NCI-H2196 (cell line): ENCODE measurements around the gene BEND4.

ENCODE experiments used
- DNase-seq: peaks from one replicate; lab custom pipeline; 2025; ENCODE audit not compliant: unreplicated experiment; lab: John Stamatoyannopoulos, UW

The BEND4 gene

DNA sequence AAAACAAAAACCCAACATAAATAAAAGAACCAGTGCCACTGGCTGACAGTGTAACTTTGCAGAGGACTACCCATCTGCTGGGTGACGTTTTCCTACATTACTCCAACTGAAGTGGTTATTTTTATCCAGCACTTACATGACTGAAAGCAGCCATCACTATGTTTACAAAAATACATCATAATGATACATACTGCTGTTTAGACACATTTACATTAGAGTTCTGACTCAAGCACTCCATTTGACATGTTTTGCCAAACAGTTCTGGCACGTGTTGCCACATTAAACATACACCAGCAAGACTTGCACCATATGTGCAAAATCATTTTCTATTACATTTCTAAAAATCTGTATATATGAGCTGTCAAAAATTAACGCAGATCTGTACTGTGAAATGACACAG lies 39.6 kb downstream of the BEND4 start:
- DNase-seq = no peak

DNA sequence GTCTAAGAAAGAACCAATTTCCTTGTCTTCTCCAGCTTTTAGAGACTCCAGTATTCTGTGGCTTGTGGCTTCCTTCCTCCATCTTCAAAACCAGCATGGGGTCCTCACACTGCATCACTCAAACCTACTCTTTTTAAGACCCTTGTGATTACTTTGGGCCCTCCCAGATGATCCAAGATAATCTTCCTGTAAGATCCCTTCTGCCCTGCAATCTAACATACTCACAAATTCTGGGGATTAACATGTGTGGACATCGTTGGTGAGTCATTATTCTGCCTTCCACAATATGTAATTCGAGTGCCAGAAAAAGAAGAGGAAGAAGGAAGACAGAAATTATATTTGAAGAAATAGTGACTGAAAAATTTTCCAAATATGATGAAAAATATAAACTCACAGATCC lies 47.9 kb downstream of the BEND4 start:
- no peak for DNase-seq

DNA sequence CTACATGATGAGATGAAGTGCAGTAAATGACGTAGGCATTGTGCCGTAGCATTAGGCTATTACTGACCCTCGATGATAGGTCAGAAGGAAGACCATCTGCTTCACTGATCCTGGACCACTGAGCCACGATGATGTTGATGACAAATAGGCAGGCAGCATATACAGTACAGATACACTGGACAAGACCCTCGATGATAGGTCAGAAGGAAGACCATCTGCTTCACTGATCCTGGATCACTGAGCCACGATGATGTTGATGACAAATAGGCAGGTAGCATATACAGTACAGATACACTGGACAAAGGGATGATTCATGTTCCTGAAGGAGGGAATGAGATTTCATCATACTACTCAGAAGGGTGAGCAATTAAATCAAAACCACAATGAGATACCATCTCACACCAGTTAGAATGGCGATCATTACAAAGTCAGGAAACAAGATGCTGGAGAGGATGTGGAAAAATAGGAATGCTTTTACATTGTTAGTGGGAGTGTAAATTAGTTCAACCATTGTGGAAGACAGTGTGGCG lies 50.9 kb downstream of the BEND4 start:
- DNase-seq = no peak

DNA sequence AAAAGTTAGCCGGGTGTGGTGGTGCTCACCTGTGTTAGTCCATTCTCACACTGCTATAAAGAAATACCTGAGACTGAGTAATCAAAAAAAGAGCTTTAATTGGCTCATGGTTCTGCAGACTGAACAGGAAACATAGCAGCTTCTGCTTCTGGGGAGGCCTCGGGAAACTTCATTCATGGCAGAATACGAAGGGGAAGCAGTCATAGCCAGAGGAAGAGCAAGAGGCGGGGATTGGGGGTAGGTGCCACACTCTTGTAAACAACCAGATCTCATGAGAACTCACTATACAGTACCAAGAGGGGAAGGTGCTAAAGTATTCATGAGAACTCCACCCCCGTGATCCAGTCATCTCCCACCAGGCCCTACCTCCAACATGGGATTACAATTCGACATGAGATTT lies 64.1 kb downstream of the BEND4 start:
- DNase-seq = no peak

DNA sequence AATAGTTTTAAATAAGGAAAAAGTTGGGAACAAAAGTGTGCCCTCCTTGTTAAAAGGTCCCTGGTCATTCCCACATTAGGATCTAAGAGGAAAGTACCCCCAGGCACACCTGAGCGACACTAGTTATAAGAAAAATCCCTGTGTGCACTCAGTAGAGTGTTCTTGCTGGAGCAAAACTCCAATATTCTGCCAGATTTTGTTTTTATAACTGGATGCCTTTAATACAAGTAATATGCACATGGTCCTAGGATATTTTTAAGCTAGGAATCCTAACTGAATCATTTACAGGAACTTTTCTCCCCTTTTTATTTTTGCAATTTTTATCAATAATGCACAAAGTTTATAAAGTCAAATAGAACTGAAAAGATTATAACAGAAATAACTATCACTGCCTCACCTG lies 68.6 kb downstream of the BEND4 start:
- no peak for DNase-seq

DNA sequence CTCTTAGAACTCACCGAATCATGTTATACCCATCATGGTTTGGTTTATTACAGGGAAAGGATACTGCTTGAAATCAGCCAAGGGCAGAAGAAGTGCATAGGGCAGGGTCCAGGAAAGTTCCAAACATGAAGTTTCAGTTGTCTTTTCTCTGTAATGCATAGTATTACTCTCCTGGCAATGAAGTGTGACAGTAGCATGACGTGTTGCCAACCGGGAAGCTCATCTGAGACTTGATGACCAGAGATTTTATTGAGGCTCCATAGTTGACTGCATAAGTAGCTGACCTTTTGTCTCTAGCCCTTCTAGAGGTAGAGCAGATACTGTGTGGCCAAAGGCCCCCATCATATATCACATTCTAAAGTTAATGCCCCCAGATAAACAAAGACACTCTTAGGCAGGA lies 72.1 kb downstream of the BEND4 start:
- no peak for DNase-seq

DNA sequence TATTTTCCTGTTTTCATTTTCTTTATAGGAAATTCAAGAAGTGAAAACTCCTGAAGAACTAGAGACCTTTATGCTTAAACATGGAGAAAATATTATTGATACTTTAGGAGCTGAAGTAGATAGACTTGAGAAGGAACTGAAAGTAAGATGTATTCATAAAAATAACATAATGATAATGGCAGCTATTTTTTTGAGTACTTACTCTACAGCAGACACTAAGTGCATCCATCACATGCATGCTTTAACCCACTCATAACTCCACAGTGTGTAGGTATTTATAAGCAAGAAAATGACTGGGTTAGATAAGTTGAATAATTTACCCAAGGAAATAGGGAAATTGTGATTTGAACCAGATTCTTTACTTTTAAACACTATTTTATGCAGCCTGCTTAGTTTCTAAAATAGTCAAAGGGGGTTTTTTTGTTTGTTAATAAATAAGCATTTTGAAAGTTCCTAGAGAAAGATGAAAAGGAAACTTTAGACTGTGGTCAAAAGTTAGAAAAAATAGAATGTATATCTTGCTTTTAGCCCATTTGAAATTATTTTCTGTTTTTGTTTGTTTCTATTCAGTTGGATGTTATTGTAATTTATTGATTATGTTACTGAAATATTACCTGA lies 74.2 kb downstream of the BEND4 start:
- no peak for DNase-seq

DNA sequence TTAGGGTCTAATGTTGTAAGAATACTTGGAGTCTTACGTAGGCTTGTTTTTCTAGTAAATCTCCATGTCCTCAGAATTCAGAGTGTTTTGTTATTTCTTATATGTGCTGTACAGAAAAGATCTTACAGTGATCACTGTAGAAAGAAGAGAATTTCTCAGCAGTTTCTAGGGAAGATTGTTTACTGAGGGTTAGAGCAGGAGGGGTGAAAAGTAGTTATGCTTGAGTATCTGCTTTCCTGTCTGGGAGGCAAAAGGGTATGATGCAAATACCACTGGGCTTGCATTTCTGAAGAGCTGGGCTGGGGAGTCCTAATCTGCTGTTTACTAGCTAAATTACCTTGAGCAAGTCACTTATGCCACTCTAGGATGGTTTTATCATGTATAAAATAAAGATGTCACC lies 78.2 kb downstream of the BEND4 start:
- no peak for DNase-seq

DNA sequence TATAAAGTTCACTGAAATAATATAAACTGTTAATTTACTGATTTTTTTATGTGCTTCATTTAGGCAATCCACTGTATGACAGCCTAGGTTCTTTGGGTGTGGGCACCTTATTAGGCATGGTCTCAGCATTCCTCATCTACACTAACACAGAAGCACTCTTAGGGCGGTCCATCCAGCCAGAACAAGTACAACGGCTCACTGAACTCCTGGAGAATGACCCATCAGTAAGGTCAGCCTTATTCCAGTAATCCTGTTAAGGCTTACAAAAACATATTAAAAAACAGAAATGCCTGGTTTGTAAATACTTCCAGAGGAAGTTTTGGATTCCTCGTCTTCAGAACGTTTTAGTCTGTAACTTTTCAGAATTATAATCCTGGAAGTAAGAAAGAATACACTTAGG lies 82.0 kb downstream of the BEND4 start:
- no peak for DNase-seq

DNA sequence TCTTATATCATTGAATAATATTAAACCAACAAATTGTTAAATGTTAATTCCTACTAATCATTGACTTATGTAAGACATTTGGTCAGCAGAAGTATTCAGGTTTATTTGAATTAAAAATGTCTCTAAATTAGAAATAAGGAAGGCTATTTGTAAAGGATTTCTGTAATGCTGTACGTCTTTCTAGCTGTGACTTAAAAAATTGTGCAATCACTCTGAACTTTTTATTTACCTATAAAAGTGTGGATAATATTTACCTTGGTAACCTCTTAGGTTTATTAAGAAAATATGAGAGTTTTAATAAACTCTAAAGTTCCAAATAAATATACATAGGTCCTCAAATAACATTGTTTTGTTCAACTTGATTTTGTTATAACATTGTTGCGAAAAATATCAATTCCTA lies 85.2 kb downstream of the BEND4 start:
- no peak for DNase-seq

DNA sequence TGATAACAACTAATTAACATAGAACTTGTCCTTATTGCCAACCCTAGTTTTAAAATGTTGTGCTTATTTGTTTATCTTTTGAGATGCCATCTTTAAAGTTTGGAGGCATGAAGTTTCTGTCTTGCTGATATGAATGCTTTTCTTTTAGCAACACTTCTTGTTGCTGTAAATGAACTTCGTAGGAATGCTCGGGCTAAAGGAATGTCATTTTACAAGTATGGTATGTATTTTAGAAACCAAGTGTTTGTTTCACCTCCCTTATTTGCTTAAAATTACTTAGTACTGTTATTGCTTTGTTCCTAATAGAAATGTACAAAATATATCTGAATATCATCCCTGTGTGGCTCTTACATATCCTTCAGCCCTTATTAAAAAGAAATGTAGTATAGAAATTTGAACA lies 86.1 kb downstream of the BEND4 start:
- no peak for DNase-seq
